H9 (cell line): ENCODE data around the gene CMTM7. TPM values are rescaled to one million over a fixed set of nuclear protein-coding genes. Genes with fewer than 3 reads are reported as not detected.

Experiments used
- DNase-seq: peaks from one replicate; pipeline ENCODE4 v3.0.0-alpha.2; 2017
- H2AFZ ChIP-seq: one replicate; pipeline ENCODE4 v1.6.1; 2013; ENCODE audit warnings: mild to moderate bottlenecking, low read length, control low read depth, moderate library complexity
- H2AK5ac ChIP-seq: 2 replicates; pipeline ENCODE4 v1.6.1; 2013; ENCODE audit warnings: low read length, control low read depth, mixed read lengths; ENCODE audit not compliant: insufficient read length
- H2BK120ac ChIP-seq: one replicate; pipeline ENCODE4 v1.6.1; 2013; ENCODE audit warnings: low read depth, mild to moderate bottlenecking, low read length, control low read depth, inconsistent platforms; ENCODE audit not compliant: poor library complexity, severe bottlenecking
- H2BK12ac ChIP-seq: 2 replicates; pipeline ENCODE4 v1.6.1; 2013; ENCODE audit warnings: low read length, control low read depth, mixed read lengths, low read depth; ENCODE audit not compliant: insufficient read length
- H2BK15ac ChIP-seq: 2 replicates; pipeline ENCODE4 v1.6.1; 2013; ENCODE audit warnings: low read depth, low read length, control low read depth
- H2BK20ac ChIP-seq: one replicate; pipeline ENCODE4 v1.6.1; 2013; ENCODE audit warnings: low read depth, mild to moderate bottlenecking, low read length, control low read depth, inconsistent platforms; ENCODE audit not compliant: poor library complexity, severe bottlenecking
- H2BK5ac ChIP-seq: 2 replicates; pipeline ENCODE4 v1.6.1; 2013; ENCODE audit warnings: low read length, control low read depth, mixed read lengths; ENCODE audit not compliant: insufficient read length
- H3K14ac ChIP-seq: 2 replicates; pipeline ENCODE4 v1.6.1; 2013; ENCODE audit warnings: low read length, control low read depth; ENCODE audit not compliant: insufficient read depth
- H3K18ac ChIP-seq: 2 replicates; pipeline ENCODE4 v1.6.1; 2013; ENCODE audit warnings: low read depth, mild to moderate bottlenecking, mixed read lengths, low read length, control low read depth; ENCODE audit not compliant: insufficient read length
- H3K23ac ChIP-seq: 2 replicates; pipeline ENCODE4 v1.6.1; 2013; ENCODE audit warnings: low read length, control low read depth, mixed read lengths, low read depth; ENCODE audit not compliant: insufficient read length
- H3K23me2 ChIP-seq: 2 replicates; pipeline ENCODE4 v1.6.1; 2013; ENCODE audit warnings: low read depth, mild to moderate bottlenecking, mixed read lengths, low read length, control low read depth; ENCODE audit not compliant: insufficient read length, poor library complexity, severe bottlenecking
- H3K27ac ChIP-seq: 2 replicates; pipeline ENCODE4 v1.5.1; 2013; ENCODE audit warnings: low read length, control low read depth, mixed read lengths, low read depth; ENCODE audit not compliant: insufficient read length
- H3K27me3 ChIP-seq: 2 replicates; pipeline ENCODE4 v1.6.1; 2013; ENCODE audit warnings: low read length, control low read depth, inconsistent platforms; ENCODE audit not compliant: insufficient read depth
- H3K4ac ChIP-seq: 2 replicates; pipeline ENCODE4 v1.6.1; 2013; ENCODE audit warnings: low read depth, mild to moderate bottlenecking, control low read depth, inconsistent platforms, low read length, moderate library complexity
- H3K4me1 ChIP-seq: 2 replicates; pipeline ENCODE4 v1.6.1; 2013; ENCODE audit warnings: low read length, control low read depth, inconsistent platforms; ENCODE audit not compliant: insufficient read depth
- H3K4me2 ChIP-seq: 2 replicates; pipeline ENCODE4 v1.6.1; 2013; ENCODE audit warnings: low read length, control low read depth, mixed read lengths; ENCODE audit not compliant: insufficient read length, insufficient read depth
- H3K56ac ChIP-seq: 2 replicates; pipeline ENCODE4 v1.6.1; 2013; ENCODE audit warnings: low read depth, mild to moderate bottlenecking, mixed read lengths, low read length, control low read depth; ENCODE audit not compliant: insufficient read length
- H3K79me1 ChIP-seq: 2 replicates; pipeline ENCODE4 v1.6.1; 2013; ENCODE audit warnings: low read depth, mild to moderate bottlenecking, moderate library complexity, low read length, control low read depth, inconsistent platforms; ENCODE audit not compliant: insufficient read depth, poor library complexity, severe bottlenecking
- H3K79me2 ChIP-seq: 2 replicates; pipeline ENCODE4 v1.6.1; 2013; ENCODE audit warnings: low read length, control low read depth, inconsistent platforms; ENCODE audit not compliant: insufficient read depth
- H3K9ac ChIP-seq: 2 replicates; pipeline ENCODE4 v1.6.1; 2013; ENCODE audit warnings: low read length, control low read depth, mixed read lengths; ENCODE audit not compliant: insufficient read length; ENCODE audit errors: extremely low read depth
- H3K9me3 ChIP-seq: one replicate; pipeline ENCODE4 v1.6.1; 2013; ENCODE audit warnings: low read depth, low read length, inconsistent platforms; ENCODE audit not compliant: control insufficient read depth
- H3T11ph ChIP-seq: one replicate; pipeline ENCODE4 v1.6.1; 2013; ENCODE audit warnings: mild to moderate bottlenecking, low read length, control low read depth, inconsistent platforms
- H4K20me1 ChIP-seq: one replicate; pipeline ENCODE4 v1.6.1; 2013; ENCODE audit not compliant: control insufficient read depth, insufficient read length, insufficient read depth
- H4K5ac ChIP-seq: 2 replicates; pipeline ENCODE4 v1.6.1; 2013; ENCODE audit warnings: low read depth, mild to moderate bottlenecking, mixed read lengths, low read length, control low read depth; ENCODE audit not compliant: insufficient read length
- H4K8ac ChIP-seq: replicated peaks from 2 replicates; pipeline ENCODE4 v1.6.1; 2013; ENCODE audit warnings: low read length, control low read depth, mixed read lengths, low read depth; ENCODE audit not compliant: insufficient read length
- H4K91ac ChIP-seq: 2 replicates; pipeline ENCODE4 v1.6.1; 2013; ENCODE audit warnings: low read depth, mild to moderate bottlenecking, moderate library complexity, mixed read lengths, low read length, control low read depth; ENCODE audit not compliant: insufficient read length
- H3K27ac Mint-ChIP-seq, 3 experiments: 2 replicates in 2 of 3; 3 replicates in 1 of 3; pipeline ENCODE4 v1.8.0; 2020 to 2021; ENCODE audit warnings: mixed read lengths in 3 of 3, mild to moderate bottlenecking in 1 of 3, moderate library complexity in 1 of 3
- H3K27me3 Mint-ChIP-seq: 2 replicates; pipeline ENCODE4 v1.8.0; 2021; ENCODE audit warnings: low read depth, mild to moderate bottlenecking, moderate library complexity, mixed read lengths
- H3K36me3 Mint-ChIP-seq, 3 experiments: 2 replicates in 2 of 3; 3 replicates in 1 of 3; pipeline ENCODE4 v1.8.0; 2020 to 2021; ENCODE audit warnings: low read depth in 3 of 3, mixed read lengths in 3 of 3; ENCODE audit not compliant: insufficient read depth in 1 of 3
- H3K4me1 Mint-ChIP-seq, 2 experiments: 2 replicates each; pipeline ENCODE4 v1.8.0; 2020; ENCODE audit warnings: mixed read lengths in 2 of 2
- H3K4me3 Mint-ChIP-seq, 2 experiments: 2 replicates in 1 of 2; 3 replicates in 1 of 2; pipeline ENCODE4 v1.8.0; 2020 to 2021; ENCODE audit warnings: mild to moderate bottlenecking in 2 of 2, mixed read lengths in 2 of 2, moderate library complexity in 1 of 2
- H3K9me3 Mint-ChIP-seq, 2 experiments: 2 replicates in 1 of 2; 3 replicates in 1 of 2; pipeline ENCODE4 v1.8.0; 2020; ENCODE audit warnings: mild to moderate bottlenecking in 2 of 2, mixed read lengths in 2 of 2, moderate library complexity in 1 of 2
- CTCF ChIP-seq: fragments of 200-600 bp; sonication (generic); conservative IDR thresholded peaks from 3 replicates; pipeline ENCODE4 v1.8.0; 2021; ENCODE audit warnings: antibody characterized with exemption, mild to moderate bottlenecking
- WGBS: extraction: QIAGEN DNeasy Blood & Tissue Kit; methylation state at CpG from one replicate; pipeline ENCODE4 v1.1.7; 2013; ENCODE audit warnings: missing lambda C conversion rate, low lambda C conversion rate, mixed read lengths; ENCODE audit not compliant: insufficient read length; ENCODE audit errors: extremely low coverage; 5-methylcytosine and 5-hydroxymethylcytosine counted together
- total RNA-seq: library from RNA; stranded (reverse); gene quantifications from 2 replicates; pipeline ENCODE4 v1.2.1, GENCODE V29; 2021

CMTM7 gene
- total RNA-seq, 1 experiment from 2014 or later, result 23.9 TPM

- H3K18ac ChIP-seq, result no peak overlapping the region
- no peaks in the 10 kb centered on the region for H3K79me1 ChIP-seq
- H4K5ac ChIP-seq, result no peak overlapping the region
- no peak overlapping the region for H2AK5ac ChIP-seq
- H3K9ac ChIP-seq, result no peak overlapping the region
- no peaks in the 10 kb centered on the region for H3K79me2 ChIP-seq
- H3K9me3 ChIP-seq, result no peaks in the 10 kb centered on the region
- no peak overlapping the region for H3K27ac ChIP-seq
- H4K20me1 ChIP-seq, result no peaks in the 10 kb centered on the region
- no peak overlapping the region for H3K23ac ChIP-seq
- H3K4ac ChIP-seq, result no peak overlapping the region
- no CpG with 5 or more reads among the region's 5 CpGs for WGBS
- H2BK5ac ChIP-seq, result no peak overlapping the region
- H4K91ac ChIP-seq, result no peak overlapping the region
- H3K14ac ChIP-seq, result no peak overlapping the region
- no peak for DNase-seq
- no peak overlapping the region for H3T11ph ChIP-seq
- no peaks in the 10 kb centered on the region for H3K23me2 ChIP-seq
- Mint-ChIP-seq H3K9me3 (no peaks in the 10 kb centered on the region), H3K27ac (no peak overlapping the region), H3K4me1 (peaks cover 3 to 7% of the 10 kb centered on the region in 2 experiments; a peak in 3 of 4 replicates), H3K36me3 (no peaks in the 10 kb centered on the region), H3K4me3 (no peak overlapping the region), H3K27me3 (no peaks in the 10 kb centered on the region)
- H3K4me2 ChIP-seq, result no peak overlapping the region
- H3K4me1 ChIP-seq, result no peaks in the 10 kb centered on the region; the same call in 1 of the 2 replicates
- H2BK20ac ChIP-seq, result no peak overlapping the region
- no peak overlapping the region for H4K8ac ChIP-seq
- no peaks in the 10 kb centered on the region for H3K27me3 ChIP-seq
- H2AFZ ChIP-seq, result no peak overlapping the region
- H2BK120ac ChIP-seq, result no peak overlapping the region
- H2BK15ac ChIP-seq, result no peak overlapping the region
- no peak for TF ChIP-seq CTCF
- H3K56ac ChIP-seq, result no peak overlapping the region
- H2BK12ac ChIP-seq, result no peak overlapping the region
These were observed 17.8 kb upstream of the CMTM7 start for GRCh38 chr3:32373844-32374243.
